Kidney (tissue), 14 donors: ENCODE data around the gene TTLL7. TPM values are rescaled to one million over a fixed set of nuclear protein-coding genes. Genes with fewer than 3 reads are reported as not detected.

Experiments
- DNase-seq, 5 donors: peaks; one replicate each; pipeline ENCODE4 v3.0.0-alpha.2; 2013 to 2020
- FAIRE-seq: peaks from 2 replicates; lab custom pipeline; 2012; peaks lifted over from hg19 to GRCh38; lab: Jason Lieb, UNC
- H3K27ac ChIP-seq, 2 donors: one replicate each; pipeline ENCODE4 v1.7.0; 2013; ENCODE audit warnings: low read depth in 2 of 2, low read length in 2 of 2, inconsistent platforms in 1 of 2
- H3K27me3 ChIP-seq: one replicate; pipeline ENCODE4 v1.7.1; 2013; ENCODE audit warnings: low read length, inconsistent platforms; ENCODE audit not compliant: control insufficient read depth, insufficient read depth
- H3K36me3 ChIP-seq, 3 donors: one replicate each; pipeline versions ENCODE4 v1.7.0 to v1.7.1; 2013; ENCODE audit warnings: low read length in 3 of 3, control low read depth in 1 of 3, inconsistent platforms in 1 of 3; ENCODE audit not compliant: insufficient read depth in 3 of 3, control insufficient read depth in 2 of 3
- H3K4me1 ChIP-seq, 3 donors: one replicate each; pipeline versions ENCODE4 v1.7.0 to v1.7.1; 2013; ENCODE audit warnings: low read length in 3 of 3, inconsistent platforms in 1 of 3, low read depth in 1 of 3; ENCODE audit not compliant: control insufficient read depth in 2 of 3, insufficient read depth in 2 of 3
- H3K4me3 ChIP-seq, 3 donors: one replicate each; pipeline versions ENCODE4 v1.7.0 to v1.8.1; 2013; ENCODE audit warnings: low read length in 3 of 3, control low read depth in 1 of 3, inconsistent platforms in 1 of 3
- H3K9ac ChIP-seq, 3 donors: one replicate each; pipeline versions ENCODE4 v1.7.0 to v1.7.1; 2013; ENCODE audit warnings: low read length in 3 of 3, control low read depth in 1 of 3, inconsistent platforms in 1 of 3
- H3K9me3 ChIP-seq, 3 donors: one replicate each; pipeline versions ENCODE4 v1.7.0 to v1.7.1; 2013; ENCODE audit warnings: low read length in 3 of 3, control low read depth in 1 of 3, inconsistent platforms in 1 of 3; ENCODE audit not compliant: control insufficient read depth in 2 of 3, insufficient read depth in 1 of 3
- CTCF ChIP-seq: IDR thresholded peaks from 3 replicates; pipeline ENCODE4 v1.5.1; 2012; ENCODE audit warnings: mild to moderate bottlenecking, moderate library complexity, borderline replicate concordance; ENCODE audit not compliant: insufficient read depth; ENCODE audit errors: extremely low read depth
- intact Hi-C: fragments of 100-400 bp; cut with DNase I; formaldehyde crosslinking; loops from one replicate; pipeline ENCODE4 v1.11.1; 2022
- polyA plus RNA-seq: library from polyadenylated mRNA; stranded (reverse); fragments of 350-450 nt; fragmentation: Illumina TruSeq; extraction: RNeasy Lipid Tissue Mini Kit (QIAGEN cat#74804); gene quantifications from one replicate; pipeline ENCODE4 v1.2.3, GENCODE V29; 2014; ENCODE audit warnings: low read depth, low replicate concordance; ENCODE audit not compliant: insufficient read depth
- total RNA-seq: library from RNA; stranded (reverse); fragmentation: NEBNext Ultra II Directional; extraction: Animal tissue kit (Norgen Biotek cat#: 25700); gene quantifications from one replicate; pipeline ENCODE4 v1.2.1, GENCODE V29; 2021
- donor health status: control.
- donor health status: control.
- donor health status: control.
- donor health status: control.
- donor health status: control.
- donor health status: DM: yes; HTN: yes; CAD: no.
- donor health status: Normal renal cell carcinoma (clear cell type).

Gene TTLL7
- total and polyA plus RNA-seq, 2 donors from 2014 or later, result 2.3 to 7.0 TPM

GRCh38 chr1:83849191-83850061 is 149.5 kb downstream of the TTLL7 start:
- H3K9ac ChIP-seq, result no peak overlapping the region
- no peaks in the 10 kb centered on the region for H3K27me3 ChIP-seq
- H3K4me1 ChIP-seq, result peaks cover 0 to 2% (median 0%) of the 10 kb centered on the region in 3 donors
- no peak overlapping the region for H3K27ac ChIP-seq
- DNase-seq (no peak), FAIRE-seq (no peak)
- H3K4me3 ChIP-seq, result no peak overlapping the region
- no peaks in the 10 kb centered on the region for H3K36me3 ChIP-seq
- no peaks in the 10 kb centered on the region for H3K9me3 ChIP-seq
- intact Hi-C loops, result no loop called here
- no peak for TF ChIP-seq CTCF

- Histone ChIP-seq H3K4me1 (peaks cover 0 to 2% (median 0%) of the 10 kb centered on the region in 3 donors), H3K27me3 (no peaks in the 10 kb centered on the region), H3K9ac (no peak overlapping the region), H3K4me3 (no peak overlapping the region), H3K27ac (no peak overlapping the region), H3K36me3 (no peaks in the 10 kb centered on the region), H3K9me3 (no peaks in the 10 kb centered on the region)
- intact Hi-C loops, result no loop called here
- no peak for DNase-seq
- no peak for FAIRE-seq
- no peak for TF ChIP-seq CTCF
Measured at GRCh38 chr1:83846138-83846537, 152.8 kb downstream of the TTLL7 start.

- Histone ChIP-seq H3K4me3 (no peak overlapping the region), H3K4me1 (peaks cover 0 to 2% (median 0%) of the 10 kb centered on the region in 3 donors), H3K27ac (no peak overlapping the region), H3K9me3 (no peaks in the 10 kb centered on the region), H3K9ac (no peak overlapping the region), H3K27me3 (no peaks in the 10 kb centered on the region), H3K36me3 (no peaks in the 10 kb centered on the region)
- intact Hi-C loops, result no loop called here
- FAIRE-seq (no peak), DNase-seq (peak in 1 of 5 donors; percentile 27)
- TF ChIP-seq CTCF, result no peak
Measured at GRCh38 chr1:83845437-83846071, 153.4 kb downstream of the TTLL7 start.
